Urinary bladder (tissue), 4 donors: ENCODE results near the gene HAAO. TPM values are rescaled to one million over a fixed set of nuclear protein-coding genes. Genes with fewer than 3 reads are reported as not detected.

ENCODE experiments used
- DNase-seq: peaks from one replicate; pipeline ENCODE4 v3.0.0-alpha.2; 2015; ENCODE audit errors: extremely low spot score
- H3K27ac ChIP-seq: one replicate; pipeline ENCODE4 v1.5.1; 2013; ENCODE audit warnings: low read depth, mild to moderate bottlenecking, moderate library complexity
- H3K36me3 ChIP-seq: one replicate; pipeline ENCODE4 v1.6.1; 2013; ENCODE audit warnings: mild to moderate bottlenecking, moderate library complexity; ENCODE audit not compliant: insufficient read depth
- H3K4me1 ChIP-seq: one replicate; pipeline ENCODE4 v1.6.1; 2013; ENCODE audit warnings: mild to moderate bottlenecking, moderate library complexity; ENCODE audit not compliant: insufficient read depth
- H3K4me3 ChIP-seq: one replicate; pipeline ENCODE4 v1.5.1; 2013; ENCODE audit warnings: low read depth, low read length
- WGBS: extraction: QIAGEN DNeasy Blood & Tissue Kit; methylation state at CpG from one replicate; pipeline ENCODE4 v1.1.7; 2013; 5-methylcytosine and 5-hydroxymethylcytosine counted together
- polyA plus RNA-seq: library from polyadenylated mRNA; stranded (reverse); fragments of 200-250 nt; gene quantifications from one replicate; pipeline ENCODE4 v1.2.3, GENCODE V29; 2013
- total RNA-seq: library from RNA; depleted of rRNA; stranded (reverse); fragments of >200 nt; gene quantifications from one replicate; pipeline ENCODE4 v1.2.3, GENCODE V29; 2014
- donor health status: healthy with polysubstance abuse.
- donor health status: healthy.

The HAAO gene
- total and polyA plus RNA-seq, 2 donors: 10.6 to 31.5 TPM

DNA sequence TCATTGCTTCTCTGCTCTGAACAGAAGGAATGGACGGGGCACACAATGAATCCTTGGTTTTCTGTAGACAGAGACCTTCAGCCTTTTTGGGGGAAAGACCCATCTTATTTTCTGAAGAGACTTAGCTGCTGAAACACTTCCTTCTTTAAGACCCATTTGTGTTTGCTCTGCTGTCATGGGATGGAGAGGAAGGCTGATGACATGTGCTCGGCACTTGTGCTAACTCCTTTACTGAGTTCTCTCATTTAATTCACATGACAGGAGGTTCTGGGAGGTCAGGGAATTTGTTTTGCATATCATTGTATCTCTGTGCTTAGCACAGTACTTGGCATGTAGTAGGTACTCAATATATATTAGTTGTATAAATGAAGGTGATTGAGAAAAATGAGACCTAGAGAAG is 67.5 kb downstream of the HAAO start:
- Histone ChIP-seq H3K27ac (no peak overlapping the region), H3K4me1 (no peaks in the 10 kb centered on the region), H3K36me3 (no peaks in the 10 kb centered on the region), H3K4me3 (no peak overlapping the region)
- DNase-seq: no peak
- WGBS: 95% methylated on average over 2 of the region's 2 CpGs

DNA sequence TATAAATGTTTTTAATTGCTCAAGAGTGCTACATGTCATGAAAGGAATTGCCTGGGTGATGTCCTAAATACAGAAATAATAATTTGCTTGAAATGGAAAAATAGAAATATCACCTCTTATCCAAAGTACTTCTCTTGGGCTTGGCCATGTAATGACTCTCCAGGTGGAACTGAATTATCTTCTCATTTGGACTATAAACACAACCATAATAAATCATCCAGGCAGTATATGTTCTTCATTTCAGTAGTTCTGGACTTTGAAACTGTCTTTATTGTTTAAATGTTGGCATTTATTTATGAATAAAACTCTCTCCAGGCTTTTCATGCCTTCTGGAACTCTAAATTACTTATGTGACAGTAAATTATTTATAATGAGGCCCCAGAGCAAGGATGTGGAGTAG is 68.9 kb downstream of the HAAO start:
- no peak overlapping the region for H3K4me3 ChIP-seq
- no peaks in the 10 kb centered on the region for H3K36me3 ChIP-seq
- no peaks in the 10 kb centered on the region for H3K4me1 ChIP-seq
- no peak overlapping the region for H3K27ac ChIP-seq
- no peak for DNase-seq

DNA sequence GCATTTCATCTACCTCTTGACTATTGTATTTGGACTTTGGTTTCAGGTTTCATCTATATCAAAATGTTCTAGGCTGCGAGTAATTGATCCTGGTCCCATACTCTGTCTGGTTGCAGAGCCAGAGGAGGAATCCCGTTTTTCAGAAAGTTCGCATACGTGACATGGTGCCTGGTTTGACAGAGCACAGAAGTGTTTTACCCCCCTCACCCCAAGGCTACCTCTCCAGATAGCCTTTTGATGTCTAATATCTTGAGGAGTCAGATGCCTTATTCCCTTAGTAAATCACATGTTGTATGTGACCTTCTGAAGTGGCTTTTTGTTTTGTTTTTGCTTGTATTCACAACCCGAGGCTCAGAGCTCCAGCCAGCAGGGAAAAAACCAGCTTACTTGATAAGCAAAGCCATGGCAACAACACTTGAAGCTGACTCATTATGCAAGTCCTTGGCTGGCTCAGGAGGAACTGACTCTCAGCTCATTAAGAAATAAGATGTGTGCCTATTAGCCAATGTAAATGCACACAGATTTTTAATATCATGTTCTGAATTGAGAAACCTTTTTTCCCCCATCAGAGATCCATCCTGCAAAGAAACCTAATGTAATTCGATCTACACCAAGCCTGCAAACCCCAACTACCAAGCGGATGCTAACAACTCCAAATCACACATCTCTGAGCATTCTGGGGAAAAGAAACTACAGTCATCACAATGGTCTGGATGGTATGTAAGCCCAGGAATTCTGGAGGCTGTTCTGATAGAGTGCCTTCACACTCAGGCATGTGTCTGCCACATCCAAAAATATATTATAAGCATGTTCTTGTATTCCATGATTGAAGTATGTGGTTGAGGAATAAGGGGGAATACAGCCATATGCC is 69.8 kb downstream of the HAAO start:
- H3K4me3 ChIP-seq: no peak overlapping the region
- 53% methylated on average over 7 of the region's 7 CpGs for WGBS
- no peaks in the 10 kb centered on the region for H3K36me3 ChIP-seq
- peak overlapping the region; percentile 43 for H3K27ac ChIP-seq
- DNase-seq: no peak
- H3K4me1 ChIP-seq: no peaks in the 10 kb centered on the region

DNA sequence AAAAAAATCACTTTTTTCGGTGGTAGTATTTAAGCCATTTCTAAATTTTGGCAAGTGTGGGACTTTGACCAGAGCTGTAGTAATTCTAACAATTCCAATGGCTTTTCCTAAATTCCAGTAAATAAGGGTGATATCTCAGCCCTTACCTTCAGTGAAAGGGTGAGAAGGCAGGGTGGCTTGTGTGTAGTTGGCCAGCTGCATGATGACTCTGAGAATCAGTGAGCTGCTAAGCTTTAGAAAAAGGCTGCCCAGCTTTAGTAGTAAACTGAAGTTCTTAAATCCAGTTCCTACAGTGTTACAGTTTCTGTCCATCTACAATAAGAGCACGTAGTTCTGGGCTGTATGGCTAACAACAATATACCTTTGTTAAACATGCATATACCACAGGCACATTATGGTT is 70.5 kb downstream of the HAAO start:
- Histone ChIP-seq H3K4me1 (no peaks in the 10 kb centered on the region), H3K36me3 (no peaks in the 10 kb centered on the region), H3K4me3 (no peak overlapping the region), H3K27ac (peak overlapping the region; percentile 53)
- 74% methylated on average over 2 of the region's 2 CpGs for WGBS
- no peak for DNase-seq

Other genes with a start within 250 kb of the HAAO start
- 62.3 TPM for gene MTA3, start 224.0 kb downstream of the HAAO start, total RNA-seq
- gene MTA3, start 224.0 kb downstream of the HAAO start, polyA plus RNA-seq: 28.0 TPM
- 1.5 TPM for gene OXER1, start 28.4 kb downstream of the HAAO start, total RNA-seq
- 5.6 TPM for gene OXER1, start 28.4 kb downstream of the HAAO start, polyA plus RNA-seq